T-helper 2 cell (primary cell): ENCODE results near the gene DUSP21.
"Not testable (repeated sequence)": the region's sequence is repeated elsewhere in the genome, so short reads cannot be mapped to it uniquely, and the experiment has no call there.

Experiments
- DNase-seq, 5 experiments: peaks; one replicate each; pipeline versions ENCODE4 v3.0.0 to v3.0.0-alpha.2; 2012 to 2022

DUSP21 gene

DNA sequence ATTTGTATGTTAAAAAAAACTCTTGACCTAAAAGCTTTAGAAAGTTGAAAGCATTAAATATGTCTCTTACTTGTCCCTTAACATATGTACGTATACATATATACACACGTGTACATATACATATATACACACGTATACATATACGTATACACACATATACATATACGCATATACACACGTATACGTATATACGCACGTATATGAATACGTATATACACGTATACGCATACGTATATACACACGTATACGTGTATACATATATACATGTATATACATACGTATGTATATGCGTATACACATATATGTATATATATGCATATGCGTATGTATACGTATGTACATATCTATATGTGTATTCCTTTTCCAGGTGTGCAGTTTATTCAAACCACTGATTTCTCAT, 32.9 kb downstream of the DUSP21 start:
- DNase-seq, result no peak

GRCh38 chrX:44878780-44879179, 35.0 kb downstream of the DUSP21 start:
- DNase-seq, result no peak

DNA sequence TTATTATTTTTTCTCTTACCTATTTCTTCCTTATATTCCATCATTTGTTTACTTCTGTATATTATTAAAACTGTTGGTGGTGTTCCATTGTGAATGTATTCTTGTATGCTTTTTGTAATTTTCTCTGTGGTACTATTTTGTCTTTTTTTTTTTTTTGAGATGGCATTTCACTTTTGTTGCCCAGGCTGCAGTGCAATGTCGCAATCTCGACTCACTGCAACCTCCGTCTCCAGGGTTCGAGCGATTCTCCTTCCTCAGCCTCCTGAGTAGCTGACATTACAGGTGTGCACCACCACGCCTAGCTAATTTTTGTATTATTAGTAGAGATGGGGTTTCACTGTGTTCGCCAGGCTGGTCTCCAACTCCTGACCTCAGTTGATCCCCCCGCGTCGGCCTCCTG, 37.7 kb downstream of the DUSP21 start:
- no peak for DNase-seq

DNA sequence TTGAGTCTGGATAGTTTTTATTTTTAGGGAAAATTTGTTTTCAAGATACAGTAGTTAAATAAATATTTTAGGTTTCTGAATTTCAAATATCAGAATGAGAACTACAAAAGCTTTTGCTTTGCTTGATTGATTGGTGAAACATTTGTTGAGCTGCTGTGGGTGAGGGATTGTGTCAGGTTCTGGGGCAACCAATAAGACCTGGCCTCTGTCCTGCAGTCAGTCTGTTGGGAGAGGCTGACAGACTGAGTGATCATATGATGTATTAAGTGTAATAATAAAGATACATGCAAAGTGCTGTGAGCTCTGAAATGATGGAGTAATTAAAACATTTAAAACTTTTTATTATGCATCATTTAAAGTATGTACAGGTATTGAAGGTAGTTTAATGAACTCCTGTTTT, 38.8 kb downstream of the DUSP21 start:
- DNase-seq, result no peak

- DNase-seq, result no peak
These were observed 41.1 kb downstream of the DUSP21 start for GRCh38 chrX:44884944-44885343.

DNA sequence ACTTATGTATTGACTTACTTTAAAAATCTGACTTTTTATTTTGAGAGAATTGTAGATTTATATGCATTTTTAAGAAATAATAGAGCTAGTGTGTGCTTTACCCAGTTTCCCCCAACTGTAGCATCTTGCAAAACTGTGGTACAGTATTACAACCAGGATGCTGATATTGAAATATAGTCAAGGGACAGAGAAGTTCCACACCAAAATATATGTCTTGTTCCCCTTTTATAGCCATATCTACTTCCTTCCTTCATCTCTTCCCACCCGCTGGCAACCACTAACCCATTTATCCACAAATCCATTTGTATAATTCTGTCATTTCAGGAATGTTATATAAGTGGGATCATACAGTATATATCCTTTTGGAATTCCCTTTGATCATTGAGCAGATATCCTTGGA, 46.0 kb downstream of the DUSP21 start:
- no peak for DNase-seq

- DNase-seq, result no peak
These were observed 46.4 kb downstream of the DUSP21 start for GRCh38 chrX:44890247-44890646.

GRCh38 chrX:44890687-44891086, 46.9 kb downstream of the DUSP21 start:
- not testable (repeated sequence) for DNase-seq

DNA sequence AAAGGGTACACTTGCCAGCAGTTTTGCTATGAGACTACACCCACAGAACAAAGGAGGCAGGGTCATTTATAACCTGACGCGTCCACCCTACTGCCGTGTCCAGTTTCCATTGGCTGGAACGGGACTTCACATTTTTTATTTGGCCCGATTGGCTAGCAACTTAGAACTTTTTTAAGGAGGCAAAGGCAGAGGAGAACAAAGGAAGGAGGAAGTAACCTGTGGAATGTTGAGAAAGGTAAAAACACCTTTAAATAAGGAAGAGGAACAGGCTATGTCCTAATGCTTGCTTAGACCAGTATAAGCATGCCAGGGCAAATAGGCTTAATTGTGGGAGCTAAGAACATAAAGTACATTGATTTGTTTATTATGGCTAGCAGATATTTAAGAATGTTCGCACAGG, 47.8 kb downstream of the DUSP21 start:
- DNase-seq, result no peak
